ENCODE measurements around the gene KCNIP3. TPM values are rescaled to one million over a fixed set of nuclear protein-coding genes. Genes with fewer than 3 reads are reported as not detected.
"Not testable (repeated sequence)": the region's sequence is repeated elsewhere in the genome, so short reads cannot be mapped to it uniquely, and the experiment has no call there.

Gene KCNIP3
- total RNA-seq, 1 experiment from 2014 or later, result not detected

- not testable (repeated sequence) for H3K9me2 ChIP-seq (replicated peaks; ENCODE audit: insufficient read depth, low read length); H3K4me3 ChIP-seq (ENCODE audit: low read length); H3K36me3 ChIP-seq (ENCODE audit: insufficient read depth, low read length); H3K27me3 ChIP-seq (ENCODE audit: low read length); H3K9me3 ChIP-seq (ENCODE audit: low read length); H3K27ac ChIP-seq (ENCODE audit: low read length); H3K79me2 ChIP-seq (ENCODE audit: low read length); H2AFZ ChIP-seq (ENCODE audit: low read length); H3K4me1 ChIP-seq (ENCODE audit: low read length); DNase-seq; H3K4me2 ChIP-seq (ENCODE audit: low read depth, low read length, poor library complexity, severe bottlenecking); H3K9ac ChIP-seq (ENCODE audit: low read length); H4K20me1 ChIP-seq (ENCODE audit: insufficient read depth, low read depth, low read length)
These were observed 130.2 kb downstream of the KCNIP3 start for GRCh38 chr2:95427196-95427867.

- not testable (repeated sequence) for H3K27me3 ChIP-seq (ENCODE audit: low read length); H3K4me2 ChIP-seq (ENCODE audit: low read depth, low read length, poor library complexity, severe bottlenecking); H3K36me3 ChIP-seq (ENCODE audit: insufficient read depth, low read length); H3K79me2 ChIP-seq (ENCODE audit: low read length); H3K27ac ChIP-seq (ENCODE audit: low read length); H3K9me2 ChIP-seq (replicated peaks; ENCODE audit: insufficient read depth, low read length); H3K4me3 ChIP-seq (ENCODE audit: low read length); DNase-seq; H3K4me1 ChIP-seq (ENCODE audit: low read length); H3K9me3 ChIP-seq (ENCODE audit: low read length); H3K9ac ChIP-seq (ENCODE audit: low read length); H2AFZ ChIP-seq (ENCODE audit: low read length); H4K20me1 ChIP-seq (ENCODE audit: insufficient read depth, low read depth, low read length)
These were observed 132.8 kb downstream of the KCNIP3 start for GRCh38 chr2:95429748-95430467.

- not testable (repeated sequence) for H3K4me3 ChIP-seq (ENCODE audit: low read length); H3K27ac ChIP-seq (ENCODE audit: low read length); H3K36me3 ChIP-seq (ENCODE audit: insufficient read depth, low read length)
These were observed 136.2 kb downstream of the KCNIP3 start for GRCh38 chr2:95433373-95433772.

GRCh38 chr2:95433973-95434372 is 136.8 kb downstream of the KCNIP3 start:
- H3K27me3 ChIP-seq (ENCODE audit: low read length); H4K20me1 ChIP-seq (ENCODE audit: insufficient read depth, low read depth, low read length); H3K9me2 ChIP-seq (replicated peaks; ENCODE audit: insufficient read depth, low read length); H3K4me2 ChIP-seq (ENCODE audit: low read depth, low read length, poor library complexity, severe bottlenecking); H3K36me3 ChIP-seq (ENCODE audit: insufficient read depth, low read length); DNase-seq; H3K9me3 ChIP-seq (ENCODE audit: low read length); H3K79me2 ChIP-seq (ENCODE audit: low read length); H2AFZ ChIP-seq (ENCODE audit: low read length); H3K9ac ChIP-seq (ENCODE audit: low read length); H3K27ac ChIP-seq (ENCODE audit: low read length); H3K4me1 ChIP-seq (ENCODE audit: low read length); H3K4me3 ChIP-seq (ENCODE audit: low read length): not testable (repeated sequence)

More at GRCh38 chr2:95433373-95433772, 136.2 kb downstream of the KCNIP3 start:
- not testable (repeated sequence) for H4K20me1 ChIP-seq (ENCODE audit: insufficient read depth, low read depth, low read length); H3K4me1 ChIP-seq (ENCODE audit: low read length); H3K9me3 ChIP-seq (ENCODE audit: low read length); H3K27me3 ChIP-seq (ENCODE audit: low read length); H2AFZ ChIP-seq (ENCODE audit: low read length); H3K4me2 ChIP-seq (ENCODE audit: low read depth, low read length, poor library complexity, severe bottlenecking); H3K9ac ChIP-seq (ENCODE audit: low read length); H3K9me2 ChIP-seq (replicated peaks; ENCODE audit: insufficient read depth, low read length); H3K79me2 ChIP-seq (ENCODE audit: low read length); DNase-seq

GRCh38 chr2:95434507-95435076 is 137.4 kb downstream of the KCNIP3 start:
- H2AFZ ChIP-seq (ENCODE audit: low read length); H3K27me3 ChIP-seq (ENCODE audit: low read length); H3K9ac ChIP-seq (ENCODE audit: low read length); H3K9me3 ChIP-seq (ENCODE audit: low read length); H4K20me1 ChIP-seq (ENCODE audit: insufficient read depth, low read depth, low read length); H3K4me2 ChIP-seq (ENCODE audit: low read depth, low read length, poor library complexity, severe bottlenecking); H3K9me2 ChIP-seq (replicated peaks; ENCODE audit: insufficient read depth, low read length); DNase-seq; H3K79me2 ChIP-seq (ENCODE audit: low read length); H3K4me3 ChIP-seq (ENCODE audit: low read length); H3K4me1 ChIP-seq (ENCODE audit: low read length); H3K27ac ChIP-seq (ENCODE audit: low read length); H3K36me3 ChIP-seq (ENCODE audit: insufficient read depth, low read length): not testable (repeated sequence)

- H3K4me3 ChIP-seq (ENCODE audit: low read length); H3K36me3 ChIP-seq (ENCODE audit: insufficient read depth, low read length); H3K4me1 ChIP-seq (ENCODE audit: low read length); H3K9me3 ChIP-seq (ENCODE audit: low read length); H3K9me2 ChIP-seq (replicated peaks; ENCODE audit: insufficient read depth, low read length); H3K79me2 ChIP-seq (ENCODE audit: low read length); H4K20me1 ChIP-seq (ENCODE audit: insufficient read depth, low read depth, low read length); H2AFZ ChIP-seq (ENCODE audit: low read length); DNase-seq; H3K27ac ChIP-seq (ENCODE audit: low read length); H3K4me2 ChIP-seq (ENCODE audit: low read depth, low read length, poor library complexity, severe bottlenecking); H3K9ac ChIP-seq (ENCODE audit: low read length); H3K27me3 ChIP-seq (ENCODE audit: low read length): not testable (repeated sequence)
These were observed 138.2 kb downstream of the KCNIP3 start for GRCh38 chr2:95435162-95435871.

Other genes starting within 250 kb of the KCNIP3 start
- 59.5 and 98.4 TPM in 2 replicates for gene MRPS5, start 175.5 kb upstream of the KCNIP3 start, total RNA-seq (2014; rRNA removed; shearing (Covaris generic); ENCODE audit: low replicate concordance)
- gene ZNF514, start 137.5 kb upstream of the KCNIP3 start, total RNA-seq (2014; rRNA removed; shearing (Covaris generic); ENCODE audit: low replicate concordance), result 9.5 and 15.0 TPM in 2 replicates
- gene ZNF2, start 131.5 kb upstream of the KCNIP3 start, total RNA-seq (2014; rRNA removed; shearing (Covaris generic); ENCODE audit: low replicate concordance), result 3.8 and 7.1 TPM in 2 replicates
- gene ZNF892, start 89.8 kb upstream of the KCNIP3 start, total RNA-seq (2014; rRNA removed; shearing (Covaris generic); ENCODE audit: low replicate concordance), result 1.1 and 3.5 TPM in 2 replicates
- 0.07 and 0.72 TPM in 2 replicates for gene PROM2, start 22.9 kb upstream of the KCNIP3 start, total RNA-seq (2014; rRNA removed; shearing (Covaris generic); ENCODE audit: low replicate concordance)
- 22.5 and 34.2 TPM in 2 replicates for gene FAHD2A, start 105.4 kb downstream of the KCNIP3 start, total RNA-seq (2014; rRNA removed; shearing (Covaris generic); ENCODE audit: low replicate concordance)
- not detected in 2 replicates for gene TRIM43B, start 187.4 kb downstream of the KCNIP3 start, total RNA-seq (2014; rRNA removed; shearing (Covaris generic); ENCODE audit: low replicate concordance)

Measured in Karpas-422 (cell line).